GM19468 (cell line): ENCODE measurements around the gene PRDM11.

Source experiments
- ATAC-seq: cut with Tn5 transposase; IDR thresholded peaks from one replicate; pipeline ENCODE4 v1.9.1; 2021; ENCODE audit warnings: mild to moderate bottlenecking, moderate library complexity, moderate number of reproducible peaks; ENCODE audit not compliant: unreplicated experiment; ENCODE audit errors: extremely low read depth

PRDM11 gene

DNA sequence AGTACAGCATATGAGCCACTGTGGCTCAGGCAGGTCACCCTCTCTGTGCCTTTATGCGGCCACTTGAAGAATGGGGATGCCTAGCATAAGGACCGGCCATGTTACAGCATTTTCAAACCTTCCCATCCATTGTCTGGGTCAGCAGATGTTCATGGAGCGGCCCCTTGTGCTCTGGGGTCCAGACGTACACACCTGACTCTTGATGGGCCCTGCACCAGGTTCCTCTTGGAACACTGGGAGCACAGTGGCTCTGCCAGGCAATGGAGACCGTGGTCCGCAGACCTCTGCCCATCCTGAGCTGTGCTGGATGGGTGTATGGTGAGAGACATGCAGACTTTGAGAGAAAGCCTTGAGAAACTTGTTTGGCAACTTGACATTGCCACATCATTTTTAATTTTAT is 9.8 kb downstream of the PRDM11 start:
- ATAC-seq: no peak

- ATAC-seq: no peak
Measured at GRCh38 chr11:45156741-45157140, 10.3 kb downstream of the PRDM11 start.

DNA sequence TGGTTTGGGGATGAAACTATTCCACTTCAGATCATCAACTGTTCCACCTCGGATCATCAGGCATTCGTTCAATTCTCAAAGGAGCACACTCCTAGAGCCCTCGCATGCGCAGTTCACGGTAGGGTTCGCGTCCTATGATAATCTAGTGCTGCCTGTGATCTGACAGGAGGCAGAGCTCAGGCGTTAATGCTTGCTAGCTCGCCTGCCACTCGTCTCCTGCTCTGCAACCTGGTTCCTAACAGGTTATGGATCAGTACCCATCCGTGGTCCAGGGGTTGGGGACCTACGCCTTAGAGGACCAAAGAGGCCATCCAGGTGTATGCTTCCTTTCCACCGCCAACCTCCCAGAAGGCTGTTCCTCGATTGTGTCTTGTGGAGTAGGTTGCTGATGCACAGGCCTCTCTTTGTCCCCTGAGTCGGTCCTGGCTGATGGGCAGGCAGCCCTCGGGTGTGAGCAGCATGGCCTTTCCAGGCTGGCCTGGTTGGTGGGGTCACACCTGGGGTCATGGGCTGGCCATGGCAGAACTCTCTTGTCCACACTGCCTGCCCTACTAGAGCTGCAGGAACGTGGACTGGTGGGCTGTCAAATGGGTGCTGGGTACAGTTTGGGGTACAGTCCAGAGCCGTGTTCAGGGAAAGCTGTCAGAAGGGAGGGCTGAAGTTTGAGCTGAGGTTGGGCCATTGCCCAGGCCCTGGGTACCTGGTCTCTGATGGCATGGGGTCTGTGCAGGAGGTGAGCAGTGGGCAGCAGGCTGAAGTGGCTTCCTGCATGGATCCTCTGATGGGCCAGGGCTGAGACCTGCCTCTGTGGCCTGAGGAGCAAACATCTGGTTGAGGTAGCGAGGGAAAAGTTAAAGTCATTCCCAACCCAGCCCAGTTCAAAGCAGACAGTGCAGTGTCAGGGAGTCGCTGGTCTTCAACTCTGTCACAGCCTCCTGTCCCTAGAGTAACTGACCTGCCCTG is 11.1 kb downstream of the PRDM11 start:
- no peak for ATAC-seq

DNA sequence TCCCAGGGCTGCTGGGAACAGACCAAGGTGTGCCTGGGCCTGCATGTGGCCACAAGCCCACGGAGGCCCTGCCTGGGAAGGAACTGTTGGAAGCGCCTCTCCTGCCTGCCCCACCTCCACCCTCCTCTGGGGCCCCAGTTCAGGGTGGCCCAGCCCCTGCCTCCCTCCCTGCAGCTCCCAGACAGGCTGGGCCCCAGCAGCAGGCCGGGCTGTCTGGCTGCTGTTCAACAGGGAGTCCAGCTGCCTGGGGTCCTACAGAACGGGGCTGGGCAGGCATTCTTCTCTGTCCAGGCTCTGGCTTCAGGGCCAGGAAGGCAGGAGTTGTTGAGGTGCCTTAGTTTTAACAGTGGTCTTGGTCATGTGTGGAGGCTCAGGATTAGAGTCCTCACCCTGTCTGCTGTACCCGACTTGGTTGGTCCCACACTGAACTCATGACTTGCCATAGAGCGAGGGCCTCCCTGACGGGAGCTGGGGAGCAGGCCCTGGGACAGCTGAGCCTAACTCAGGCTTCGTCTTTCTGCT is 11.8 kb downstream of the PRDM11 start:
- no peak for ATAC-seq

- ATAC-seq: no peak
Measured at GRCh38 chr11:45158891-45159605, 12.6 kb downstream of the PRDM11 start.

- no peak for ATAC-seq
Measured at GRCh38 chr11:45159781-45160365, 13.4 kb downstream of the PRDM11 start.

- ATAC-seq: no peak
Measured at GRCh38 chr11:45161252-45162063, 15.0 kb downstream of the PRDM11 start.

- no peak for ATAC-seq
Measured at GRCh38 chr11:45162064-45162375, 15.6 kb downstream of the PRDM11 start.

- no peak for ATAC-seq
Measured at GRCh38 chr11:45162916-45163879, 16.8 kb downstream of the PRDM11 start.

- no peak for ATAC-seq
Measured at GRCh38 chr11:45163956-45164575, 17.6 kb downstream of the PRDM11 start.

GRCh38 chr11:45165386-45165785 is 18.9 kb downstream of the PRDM11 start:
- ATAC-seq: no peak

DNA sequence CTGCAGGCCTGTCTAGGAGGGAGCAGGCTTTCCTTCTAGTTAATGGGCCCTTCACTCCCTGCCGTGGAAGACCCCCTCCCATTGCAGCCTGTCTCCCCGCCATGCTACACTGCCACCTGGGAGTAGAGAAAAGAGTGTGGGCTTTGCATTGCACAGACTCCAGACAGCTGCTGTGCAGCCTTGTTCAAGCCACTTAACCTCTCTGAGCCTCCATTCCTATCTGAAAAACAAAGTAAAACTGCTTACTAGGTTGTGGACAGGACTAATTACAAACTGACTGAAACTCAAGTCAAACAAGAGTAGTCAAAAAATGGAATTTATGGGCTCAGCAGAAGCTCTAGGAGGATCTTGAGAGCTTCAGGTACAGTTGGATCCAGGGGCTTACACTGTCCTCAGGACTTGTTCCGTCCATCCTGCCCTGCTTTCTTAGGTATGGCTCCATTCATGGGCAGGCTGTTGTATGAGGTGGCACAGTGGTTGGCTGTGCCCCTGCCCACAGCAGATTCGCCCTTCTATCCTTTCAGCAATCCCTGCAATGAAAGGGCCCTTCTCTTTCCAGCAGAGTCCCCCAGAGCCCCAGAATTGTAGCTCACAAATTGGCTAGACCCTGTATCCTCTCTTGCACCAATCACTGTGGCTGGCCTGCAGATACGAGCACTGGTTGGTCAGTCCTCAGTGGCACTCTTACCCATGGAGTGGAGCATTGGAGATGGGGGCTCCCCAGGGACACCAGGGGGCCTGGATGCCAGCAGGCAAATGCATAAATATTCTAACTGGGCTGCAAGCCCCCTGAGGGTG is 19.6 kb downstream of the PRDM11 start:
- no peak for ATAC-seq

DNA sequence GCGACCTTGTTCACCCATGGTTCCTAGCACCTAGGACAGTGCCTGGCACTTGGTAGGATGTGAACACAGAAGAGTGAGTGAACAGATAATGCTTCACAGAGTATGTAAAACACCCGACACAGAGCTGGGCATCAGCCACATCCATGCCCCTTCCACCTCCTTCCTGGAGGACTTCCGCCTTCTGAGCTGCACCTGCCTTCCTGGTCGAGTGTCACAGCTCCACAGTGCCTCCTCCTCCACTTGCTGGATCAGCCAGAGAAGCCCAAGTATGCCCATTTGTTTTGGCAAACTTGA is 20.1 kb downstream of the PRDM11 start:
- no peak for ATAC-seq

DNA sequence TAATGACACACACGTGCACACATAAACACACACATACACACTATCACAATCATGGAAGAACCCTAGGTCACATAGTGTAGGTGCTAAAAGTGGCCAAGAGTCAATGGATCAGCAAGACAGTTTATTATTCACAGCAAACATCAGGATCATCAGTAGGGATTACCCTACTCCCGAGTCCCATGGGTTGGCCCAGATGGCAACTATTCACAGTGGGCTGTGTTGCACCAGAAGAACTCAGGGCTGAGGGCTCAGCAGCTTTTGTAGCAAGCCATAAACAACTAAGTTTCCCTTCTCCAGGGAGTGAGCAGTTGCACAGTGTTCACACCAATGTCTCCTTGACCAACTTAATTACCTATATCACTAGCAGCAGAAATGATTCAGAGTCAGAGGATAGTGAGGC is 20.8 kb downstream of the PRDM11 start:
- no peak for ATAC-seq

DNA sequence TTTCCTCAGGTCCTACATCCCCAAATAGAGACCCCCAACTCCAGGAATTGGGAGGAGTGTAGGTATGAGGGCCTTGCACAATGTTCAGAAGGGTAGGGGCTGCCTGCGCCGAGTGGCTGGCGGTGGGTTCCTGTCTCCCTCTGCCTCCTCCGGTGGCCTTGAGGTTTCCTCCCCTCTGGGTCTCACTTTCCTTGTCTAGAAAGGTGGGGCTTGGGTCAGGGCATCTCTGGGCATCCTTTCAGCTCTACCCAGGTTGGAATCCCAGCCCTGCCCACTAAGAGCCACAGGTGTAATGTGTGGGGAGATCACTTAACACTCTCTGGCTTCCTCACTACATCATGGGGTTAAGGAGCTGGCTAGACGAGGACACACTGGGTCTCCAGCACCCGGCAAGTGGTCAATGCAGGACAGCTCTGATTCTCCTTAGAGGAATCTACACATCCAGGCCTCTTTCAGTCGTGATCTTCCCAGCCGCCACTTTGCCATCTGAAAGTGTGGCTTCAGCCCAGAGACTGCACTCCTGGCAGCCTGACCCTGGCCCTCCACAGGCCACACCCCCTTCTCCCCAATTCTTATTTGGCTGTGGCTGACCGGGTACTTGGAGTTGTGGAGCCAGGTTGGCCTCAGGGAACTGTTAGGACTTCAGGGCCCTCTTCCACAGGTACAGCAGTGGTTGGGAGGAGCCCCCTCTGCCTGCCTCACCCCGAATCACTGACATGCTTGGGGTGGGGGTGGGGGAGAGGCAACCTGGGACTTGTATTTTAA is 22.1 kb downstream of the PRDM11 start:
- no peak for ATAC-seq

GRCh38 chr11:45169310-45170072 is 23.1 kb downstream of the PRDM11 start:
- no peak for ATAC-seq

- ATAC-seq: no peak
Measured at GRCh38 chr11:45170484-45170883, 24.0 kb downstream of the PRDM11 start.
